Naive thymus-derived CD8-positive, alpha-beta T cell (primary cell): ENCODE data around the gene JAKMIP1. TPM values are rescaled to one million over a fixed set of nuclear protein-coding genes. Genes with fewer than 3 reads are reported as not detected.
"Not testable (repeated sequence)": the region's sequence is repeated elsewhere in the genome, so short reads cannot be mapped to it uniquely, and the experiment has no call there.

Experiments
- ATAC-seq, 2 donors: fragments of 150-1000 bp; cut with Tn5 transposase in 1 of 2; sonication (Bioruptor Pico), chemical (Tn5 transposase) in 1 of 2; 1 replicate in 1 of 2; 2 replicates in 1 of 2; pipeline ENCODE4 v1.10.0; 2021; ENCODE audit warnings: mild to moderate bottlenecking in 2 of 2, moderate library complexity in 2 of 2
- POLR2A ChIA-PET: fragments of 350-600 bp; sonication (Branson Sonifier 250); formaldehyde crosslinking; loops from one replicate; lab custom pipeline; 2021; ENCODE audit warnings: antibody characterized with exemption; lab: Charles Lee
- DNase-seq, 10 donors: peaks; one replicate each; pipeline versions ENCODE4 v3.0.0 to v3.0.0-alpha.2; 2020 to 2022
- H3K27ac Mint-ChIP-seq, 10 donors: one replicate each; pipeline ENCODE4 v1.8.0; 2020 to 2022; ENCODE audit warnings: mild to moderate bottlenecking in 10 of 10, mixed read lengths in 10 of 10, moderate library complexity in 4 of 10, inconsistent platforms in 1 of 10
- H3K27me3 Mint-ChIP-seq, 5 donors: one replicate each; pipeline ENCODE4 v1.8.0; 2021 to 2022; ENCODE audit warnings: mixed read lengths in 5 of 5
- H3K36me3 Mint-ChIP-seq, 3 donors: one replicate each; pipeline ENCODE4 v1.8.0; 2020 to 2022; ENCODE audit warnings: mixed read lengths in 3 of 3, mild to moderate bottlenecking in 2 of 3, inconsistent platforms in 1 of 3
- H3K4me1 Mint-ChIP-seq, 4 donors: one replicate each; pipeline ENCODE4 v1.8.0; 2021 to 2022; ENCODE audit warnings: mixed read lengths in 4 of 4
- H3K4me3 Mint-ChIP-seq, 10 donors: one replicate each; pipeline ENCODE4 v1.8.0; 2020 to 2022; ENCODE audit warnings: mild to moderate bottlenecking in 10 of 10, mixed read lengths in 10 of 10, moderate library complexity in 6 of 10, inconsistent platforms in 1 of 10
- H3K9me3 Mint-ChIP-seq, 9 donors: one replicate each; pipeline ENCODE4 v1.8.0; 2020 to 2022; ENCODE audit warnings: mixed read lengths in 9 of 9, mild to moderate bottlenecking in 3 of 9, inconsistent platforms in 1 of 9, moderate library complexity in 1 of 9
- polyA plus RNA-seq, 3 donors: library from polyadenylated mRNA; unstranded; fragments of 300-500 nt; fragmentation: Illumina TruSeq; gene quantifications; one replicate each; pipeline ENCODE4 v1.2.3, GENCODE V29; 2021
- total RNA-seq, 8 experiments: library from RNA in 2 of 8; stranded (reverse) in 2 of 8; gene quantifications; one replicate each; pipeline ENCODE4 v1.2.3 and lab custom pipeline; 2021 to 2026

The JAKMIP1 gene
- total and polyA plus RNA-seq, 5 experiments from 2014 or later = 0.15 to 9.6 (median 0.53) TPM; not detected in 1

DNA sequence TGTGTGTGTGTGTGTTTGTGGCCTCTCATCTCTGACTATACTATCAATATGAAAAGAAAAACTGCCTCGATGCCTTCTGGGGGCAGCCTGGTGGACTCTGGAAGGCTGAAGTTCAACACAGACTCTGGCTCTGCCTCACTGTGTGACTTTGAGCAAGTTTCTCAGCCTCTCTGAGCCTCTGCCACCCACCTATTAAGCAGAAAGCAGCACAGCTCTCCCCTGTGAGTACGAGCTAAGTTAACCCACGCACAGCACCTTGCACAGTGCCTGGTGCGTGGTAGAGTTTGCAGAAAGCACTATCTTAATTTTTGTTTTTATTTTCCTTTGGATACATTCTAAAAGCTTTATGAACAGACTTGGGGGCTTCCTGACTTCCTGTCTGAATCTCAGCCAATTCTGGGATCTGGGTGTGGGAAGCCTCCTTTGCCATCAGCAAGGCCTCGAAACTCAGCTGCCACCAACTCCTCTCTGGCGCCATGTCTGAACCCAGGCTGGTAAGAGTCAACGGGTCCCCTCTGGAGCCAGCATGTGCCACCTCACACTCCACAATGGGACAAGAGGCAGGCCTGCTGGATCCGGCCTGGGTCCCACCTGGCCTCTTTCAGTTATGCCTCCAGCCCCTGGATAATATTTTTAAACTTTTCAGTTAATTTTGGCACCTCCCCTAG is 57.3 kb downstream of the JAKMIP1 start:
- Mint-ChIP-seq H3K4me1 (no peaks in the 10 kb centered on the region), H3K27me3 (peaks cover 0 to 4% (median 0%) of the 10 kb centered on the region in 5 donors), H3K36me3 (no peaks in the 10 kb centered on the region), H3K9me3 (peaks cover 0 to 9% (median 3%) of the 10 kb centered on the region in 9 donors), H3K4me3 (no peak overlapping the region), H3K27ac (peak overlapping the region in 1 of 10 donors; percentile 24)
- peak in 1 of 10 donors; percentile 6 for DNase-seq
- POLR2A ChIA-PET = no interaction called here
- ATAC-seq = no peak

- H3K36me3 Mint-ChIP-seq = no peaks in the 10 kb centered on the region
- peaks cover 0 to 4% (median 0%) of the 10 kb centered on the region in 5 donors for H3K27me3 Mint-ChIP-seq
- DNase-seq (peak in 1 of 10 donors; percentile 8), ATAC-seq (no peak)
- peaks cover 0 to 7% (median 0%) of the 10 kb centered on the region in 9 donors for H3K9me3 Mint-ChIP-seq
- H3K4me1 Mint-ChIP-seq = no peaks in the 10 kb centered on the region
- POLR2A ChIA-PET = no interaction called here
- no peak overlapping the region for H3K4me3 Mint-ChIP-seq
- H3K27ac Mint-ChIP-seq = no peak overlapping the region
Measured at GRCh38 chr4:6142511-6142910, 57.8 kb downstream of the JAKMIP1 start.

GRCh38 chr4:6141554-6141953 is 58.8 kb downstream of the JAKMIP1 start:
- Mint-ChIP-seq H3K9me3 (peaks cover 0 to 7% (median 0%) of the 10 kb centered on the region in 9 donors), H3K36me3 (no peaks in the 10 kb centered on the region), H3K27me3 (peaks cover 0 to 4% (median 0%) of the 10 kb centered on the region in 5 donors), H3K27ac (no peak overlapping the region), H3K4me1 (no peaks in the 10 kb centered on the region), H3K4me3 (no peak overlapping the region)
- ATAC-seq (no peak), DNase-seq (peak in 1 of 10 donors; percentile 41)
- POLR2A ChIA-PET = no interaction called here

GRCh38 chr4:6141021-6141420 is 59.3 kb downstream of the JAKMIP1 start:
- H3K27ac Mint-ChIP-seq = peak overlapping the region in 1 of 10 donors; percentile 65
- H3K9me3 Mint-ChIP-seq, H3K4me3 Mint-ChIP-seq, H3K36me3 Mint-ChIP-seq, ATAC-seq, POLR2A ChIA-PET, H3K27me3 Mint-ChIP-seq, H3K4me1 Mint-ChIP-seq: not testable (repeated sequence)
- peak in 1 of 10 donors; percentile 0 for DNase-seq

DNA sequence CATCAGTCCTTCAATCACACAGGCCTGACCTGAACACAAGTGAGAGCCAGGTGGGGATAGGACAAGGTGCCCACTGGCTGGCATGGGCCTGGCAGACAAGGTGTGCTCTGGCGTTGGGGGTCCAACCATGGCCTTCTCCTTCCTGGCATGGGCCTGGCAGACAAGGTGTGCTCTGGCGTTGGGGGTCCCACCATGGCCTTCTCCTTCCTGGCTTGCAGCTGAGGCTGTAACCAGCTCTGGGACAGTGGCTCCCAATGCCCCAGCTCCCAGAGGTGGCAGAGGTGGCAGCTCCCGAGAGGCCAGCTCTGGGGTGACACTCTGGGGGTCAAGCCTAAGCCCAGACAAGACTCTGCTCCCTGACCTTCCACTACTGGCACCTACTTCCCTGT is 62.6 kb downstream of the JAKMIP1 start:
- DNase-seq = no peak
- Mint-ChIP-seq H3K4me1 (peaks cover 0 to 6% (median 3%) of the 10 kb centered on the region in 4 donors), H3K27me3 (peaks cover 0 to 4% (median 0%) of the 10 kb centered on the region in 5 donors), H3K36me3 (no peaks in the 10 kb centered on the region), H3K27ac (no peak overlapping the region), H3K9me3 (peaks cover 0 to 5% (median 0%) of the 10 kb centered on the region in 9 donors), H3K4me3 (no peak overlapping the region)
- POLR2A ChIA-PET = no interaction called here
- ATAC-seq = no peak

GRCh38 chr4:6137027-6137746 is 63.2 kb downstream of the JAKMIP1 start:
- peak in 1 of 10 donors; percentile 31 for DNase-seq
- no peak overlapping the region for H3K4me3 Mint-ChIP-seq
- no peaks in the 10 kb centered on the region for H3K36me3 Mint-ChIP-seq
- peaks cover 0 to 4% (median 0%) of the 10 kb centered on the region in 5 donors for H3K27me3 Mint-ChIP-seq
- no peak for ATAC-seq
- H3K4me1 Mint-ChIP-seq = peaks cover 0 to 6% (median 3%) of the 10 kb centered on the region in 4 donors
- peaks cover 0 to 5% (median 0%) of the 10 kb centered on the region in 9 donors for H3K9me3 Mint-ChIP-seq
- POLR2A ChIA-PET = no interaction called here
- peak overlapping the region in 2 of 10 donors; percentile 36 to 50 for H3K27ac Mint-ChIP-seq

DNA sequence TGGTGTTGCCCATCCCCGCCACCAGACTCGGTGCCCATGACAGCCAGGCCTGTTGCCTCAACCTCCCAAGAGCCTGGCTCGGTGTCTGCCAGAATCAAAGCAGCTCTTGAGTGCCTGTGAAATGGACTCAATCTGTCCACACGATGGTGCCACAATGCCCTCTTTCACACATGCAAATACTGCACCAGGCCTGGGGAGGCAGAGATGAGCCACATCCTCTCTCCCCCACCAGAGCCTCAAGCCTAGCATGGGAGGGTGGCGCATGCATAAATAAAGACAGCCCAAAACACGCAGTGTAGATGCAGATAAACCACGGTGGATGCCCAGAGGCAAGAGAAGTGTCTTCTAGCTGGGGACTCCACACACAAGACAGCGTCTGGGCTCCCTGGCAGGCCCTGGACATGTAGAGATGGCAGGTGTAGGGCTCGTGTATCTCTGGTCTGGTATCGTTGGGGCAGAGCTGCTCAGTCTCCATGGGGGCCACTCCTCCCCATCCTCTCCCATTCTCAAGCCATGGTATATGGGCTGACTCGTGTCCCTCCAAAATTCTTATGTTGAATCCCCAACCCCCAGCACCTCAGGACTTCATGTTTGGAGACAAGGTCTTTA is 65.6 kb downstream of the JAKMIP1 start:
- Mint-ChIP-seq H3K27me3 (peaks cover 0 to 7% (median 0%) of the 10 kb centered on the region in 5 donors), H3K4me3 (no peak overlapping the region), H3K36me3 (no peaks in the 10 kb centered on the region), H3K9me3 (peaks cover 0 to 5% (median 0%) of the 10 kb centered on the region in 9 donors), H3K4me1 (peaks cover 0 to 6% (median 3%) of the 10 kb centered on the region in 4 donors), H3K27ac (peak overlapping the region in 1 of 10 donors; percentile 83)
- peak in 1 of 2 donors; percentile 69 for ATAC-seq
- POLR2A ChIA-PET = no interaction called here
- peak in 4 of 10 donors; percentile 2 to 57 (median 26) for DNase-seq

DNA sequence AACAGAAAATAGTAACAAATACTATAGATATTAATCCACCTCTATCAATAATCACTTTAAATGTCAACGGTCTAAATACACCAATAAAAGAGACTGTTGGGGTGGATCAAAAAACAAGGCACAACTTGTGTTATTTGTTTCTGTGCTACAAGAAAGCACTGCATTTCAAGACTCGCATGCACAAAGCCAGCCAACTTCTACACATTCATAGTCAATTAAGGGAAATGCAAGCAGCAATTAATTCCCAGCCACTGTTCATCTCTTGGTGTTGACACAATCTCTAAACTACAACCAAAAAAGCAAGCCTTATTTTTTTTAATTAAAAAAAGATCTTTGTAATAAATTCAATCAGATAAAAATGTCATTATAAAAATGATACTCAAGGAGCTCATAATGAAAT is 67.6 kb downstream of the JAKMIP1 start:
- no peak for DNase-seq
- H3K27ac Mint-ChIP-seq = no peak overlapping the region
- H3K9me3 Mint-ChIP-seq = peaks cover 0 to 5% (median 0%) of the 10 kb centered on the region in 9 donors
- POLR2A ChIA-PET = no interaction called here
- no peak for ATAC-seq
- H3K27me3 Mint-ChIP-seq = peaks cover 0 to 18% (median 10%) of the 10 kb centered on the region in 5 donors
- peaks cover 0 to 6% (median 3%) of the 10 kb centered on the region in 4 donors for H3K4me1 Mint-ChIP-seq
- no peak overlapping the region for H3K4me3 Mint-ChIP-seq
- H3K36me3 Mint-ChIP-seq = no peaks in the 10 kb centered on the region

- Mint-ChIP-seq H3K4me3 (no peak overlapping the region), H3K4me1 (no peaks in the 10 kb centered on the region), H3K9me3 (no peaks in the 10 kb centered on the region), H3K27me3 (peaks cover 0 to 18% (median 10%) of the 10 kb centered on the region in 5 donors), H3K36me3 (no peaks in the 10 kb centered on the region), H3K27ac (no peak overlapping the region)
- DNase-seq (peak in 1 of 10 donors; percentile 58), ATAC-seq (no peak)
- POLR2A ChIA-PET = no interaction called here
Measured at GRCh38 chr4:6128221-6128850, 72.0 kb downstream of the JAKMIP1 start.

DNA sequence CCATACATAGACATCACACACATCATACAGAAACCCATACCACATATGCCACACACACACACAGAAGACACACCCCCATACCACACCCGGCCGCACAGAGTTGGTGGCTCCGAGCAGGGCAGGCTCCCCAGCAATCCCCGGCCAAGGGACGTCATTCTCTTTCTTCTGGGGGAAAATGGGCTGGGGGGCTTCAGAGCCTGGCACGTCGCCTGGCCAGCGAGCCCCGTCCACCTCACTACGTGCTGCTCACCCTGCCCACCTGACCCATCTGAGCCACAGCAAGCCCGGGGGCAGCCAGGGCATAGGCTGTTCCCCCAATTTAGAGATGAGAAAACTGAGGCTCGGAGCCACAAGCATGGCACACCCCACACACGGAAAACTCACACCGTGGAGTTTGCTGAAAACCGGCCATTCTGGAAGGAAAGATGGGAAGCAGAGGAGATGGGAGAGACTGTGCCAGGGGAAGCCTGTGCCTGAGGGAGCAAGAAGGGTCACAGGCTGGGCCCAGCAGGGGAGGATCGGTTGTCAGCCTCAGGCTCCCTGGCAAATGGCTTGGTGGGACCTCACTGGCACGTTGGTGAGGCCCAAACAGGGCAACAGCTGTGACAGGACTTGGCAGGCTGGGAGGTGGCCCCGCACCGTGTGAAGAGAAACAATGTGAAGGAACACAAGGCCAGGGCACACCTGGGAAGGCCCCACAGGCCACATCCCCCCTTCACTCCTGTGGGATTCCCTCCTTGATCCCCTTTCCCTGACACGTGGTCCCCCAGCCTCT is 73.2 kb downstream of the JAKMIP1 start:
- Mint-ChIP-seq H3K27ac (no peak overlapping the region), H3K9me3 (no peaks in the 10 kb centered on the region), H3K4me1 (no peaks in the 10 kb centered on the region), H3K4me3 (no peak overlapping the region), H3K36me3 (no peaks in the 10 kb centered on the region), H3K27me3 (peaks cover 0 to 18% (median 10%) of the 10 kb centered on the region in 5 donors)
- POLR2A ChIA-PET = no interaction called here
- DNase-seq (peak in 1 of 10 donors; percentile 37), ATAC-seq (no peak)

DNA sequence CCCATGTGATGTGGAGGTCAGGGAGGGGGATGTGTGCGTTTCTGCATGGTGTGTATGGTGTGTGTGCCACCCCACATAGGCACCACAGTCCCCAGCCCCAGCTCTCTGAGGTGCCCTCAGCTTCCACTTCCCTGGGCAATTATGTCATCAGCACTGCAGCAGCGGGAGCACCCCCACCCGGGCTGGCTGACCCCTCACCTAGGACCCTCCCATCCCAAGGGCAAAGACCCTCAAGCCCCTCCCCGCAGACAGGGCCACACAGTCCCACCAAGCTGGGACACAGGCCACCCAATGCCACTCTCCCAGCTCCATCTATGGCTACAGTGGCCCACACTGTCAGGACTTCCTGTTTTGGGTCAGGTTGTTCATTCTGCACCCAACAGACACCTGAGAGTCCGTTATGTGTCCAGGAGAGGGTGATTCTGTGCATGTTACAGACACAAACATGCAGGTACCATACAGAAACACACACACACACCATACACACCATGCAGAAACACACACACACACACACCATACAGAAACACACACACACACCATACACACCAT is 75.2 kb downstream of the JAKMIP1 start:
- no peak for ATAC-seq
- POLR2A ChIA-PET = no interaction called here
- H3K4me3 Mint-ChIP-seq = no peak overlapping the region
- H3K27ac Mint-ChIP-seq = no peak overlapping the region
- no peaks in the 10 kb centered on the region for H3K9me3 Mint-ChIP-seq
- no peaks in the 10 kb centered on the region for H3K4me1 Mint-ChIP-seq
- no peaks in the 10 kb centered on the region for H3K36me3 Mint-ChIP-seq
- DNase-seq = peak in 1 of 10 donors; percentile 32
- H3K27me3 Mint-ChIP-seq = peaks cover 0 to 17% (median 10%) of the 10 kb centered on the region in 5 donors
